Sigmoid colon (tissue), 3 donors: ENCODE results near the gene ZNF467.

Source experiments
- CTCF ChIP-seq, 4 experiments: fragments of 450-650 bp in 3 of 4; fragments of 200-600 bp in 1 of 4; IDR thresholded peaks; one replicate each; pipeline ENCODE4 v1.5.1; 2016 to 2019; ENCODE audit warnings: antibody characterized with exemption in 4 of 4, mild to moderate bottlenecking in 3 of 4, moderate library complexity in 2 of 4
- POLR2A ChIP-seq, 2 donors: fragments of 450-650 bp; IDR thresholded peaks; one replicate each; pipeline ENCODE4 v1.6.1; 2016; ENCODE audit warnings: antibody characterized with exemption in 2 of 2, mild to moderate bottlenecking in 2 of 2, moderate library complexity in 2 of 2

GRCh38 chr7:149717481-149717880, 55.9 kb downstream of the ZNF467 start:
- TF ChIP-seq CTCF (IDR thresholded peaks at IDR 0.05), result no peak
- TF ChIP-seq POLR2A (IDR thresholded peaks at IDR 0.05), result no peak
